ENCODE data around the gene IL20.
"Not testable (repeated sequence)": the region's sequence is repeated elsewhere in the genome, so short reads cannot be mapped to it uniquely, and the experiment has no call there.

IL20 gene

GRCh38 chr1:206851341-206852010 is 13.9 kb upstream of the IL20 start:
- no peak for TF ChIP-seq CTCF (IDR thresholded peaks at IDR 0.05; ENCODE audit: low read depth, low read length)

GRCh38 chr1:206852662-206853061 is 12.8 kb upstream of the IL20 start:
- H3K4me3 ChIP-seq (ENCODE audit: low read depth, low read length) = not testable (repeated sequence)

More at GRCh38 chr1:206851341-206852010, 13.9 kb upstream of the IL20 start:
- H3K4me3 ChIP-seq (ENCODE audit: low read depth, low read length) = no peak overlapping the region

GRCh38 chr1:206853696-206854095 is 11.7 kb upstream of the IL20 start:
- H3K4me3 ChIP-seq (ENCODE audit: low read depth, low read length) = not testable (repeated sequence)

GRCh38 chr1:206854401-206855129 is 10.9 kb upstream of the IL20 start:
- TF ChIP-seq CTCF (IDR thresholded peaks at IDR 0.05; ENCODE audit: low read depth, low read length) = no peak
- no peak overlapping the region for H3K4me3 ChIP-seq (ENCODE audit: low read depth, low read length)

GRCh38 chr1:206855859-206856258 is 9.6 kb upstream of the IL20 start:
- no peak for TF ChIP-seq CTCF (IDR thresholded peaks at IDR 0.05; ENCODE audit: low read depth, low read length)
- no peak overlapping the region for H3K4me3 ChIP-seq (ENCODE audit: low read depth, low read length)

GRCh38 chr1:206856674-206857464 is 8.6 kb upstream of the IL20 start:
- no peak overlapping the region for H3K4me3 ChIP-seq (ENCODE audit: low read depth, low read length)
- no peak; the same call in 1 of the 2 replicates for TF ChIP-seq CTCF (IDR thresholded peaks at IDR 0.05; ENCODE audit: low read depth, low read length)

- no peak overlapping the region for H3K4me3 ChIP-seq (ENCODE audit: low read depth, low read length)
- TF ChIP-seq CTCF (IDR thresholded peaks at IDR 0.05; ENCODE audit: low read depth, low read length) = no peak
These were observed 6.3 kb upstream of the IL20 start for GRCh38 chr1:206859082-206859521.

GRCh38 chr1:206860165-206860564 is 5.3 kb upstream of the IL20 start:
- no peak for TF ChIP-seq CTCF (IDR thresholded peaks at IDR 0.05; ENCODE audit: low read depth, low read length)
- no peak overlapping the region for H3K4me3 ChIP-seq (ENCODE audit: low read depth, low read length)
